ENCODE data around the gene RFX1. TPM values are rescaled to one million over a fixed set of nuclear protein-coding genes. Genes with fewer than 3 reads are reported as not detected.

Gene RFX1
- total and polyA plus RNA-seq, 2 of the 13 experiments (the other 11 are each of a cell fraction or from before 2014, with no cell fraction given) = 1.1 to 1.3 TPM

GRCh38 chr19:13981988-13982501, 24.1 kb downstream of the RFX1 start (continued):
- TF ChIP-seq IRF9 (CRISPR knock-in tag; IDR thresholded peaks at IDR 0.05; ENCODE audit: borderline replicate concordance) = no peak
- no peak for TF ChIP-seq MLX (CRISPR knock-in tag; IDR thresholded peaks at IDR 0.05)
- no peak for TF ChIP-seq ZNF615 (CRISPR knock-in tag; IDR thresholded peaks at IDR 0.05; ENCODE audit: borderline replicate concordance)
- no peak for TF ChIP-seq EED (CRISPR knock-in tag; IDR thresholded peaks at IDR 0.05)
- TF ChIP-seq ZBTB33 (CRISPR knock-in tag; IDR thresholded peaks at IDR 0.05) = no peak
- TF ChIP-seq ZNF101 (CRISPR knock-in tag; IDR thresholded peaks at IDR 0.05; ENCODE audit: borderline replicate concordance, low read depth) = no peak

GRCh38 chr19:13981467-13981866, 24.7 kb downstream of the RFX1 start:
- no peak overlapping the region for H3K27ac ChIP-seq (ENCODE audit: extremely low read length, insufficient read depth, low read length)
- no peak overlapping the region for H3K4me2 ChIP-seq (ENCODE audit: low read depth, low read length)
- no peak for ATAC-seq
- BruUV-seq (replicated peaks) = no TSS peak
- WGBS (ENCODE audit: low lambda C conversion rate) = 100% methylated on average over 7 of the region's 9 CpGs
- no peaks in the 10 kb centered on the region for H3K27me3 ChIP-seq (ENCODE audit: control insufficient read depth in 1 of 2, insufficient read depth in 2 of 2, low read length in 2 of 2)
- no peaks in the 10 kb centered on the region for H3K79me2 ChIP-seq (ENCODE audit: insufficient read depth, low read length)
- intact Hi-C loops (cut with micrococcal nuclease; ENCODE audit: unreplicated experiment) (no loop called here), in situ Hi-C loops (cut with HindIII; ENCODE audit: extremely low pct_ligation_motif_present, low pct_unique_long_range_greater_than_20kb) (no loop called here)
- H3K9me3 ChIP-seq (ENCODE audit: low read length) = no peaks in the 10 kb centered on the region
- H2AFZ ChIP-seq (ENCODE audit: low read length) = no peak overlapping the region
- H4K20me1 ChIP-seq (ENCODE audit: insufficient read depth, low read length) = no peaks in the 10 kb centered on the region
- peaks cover 6 to 13% of the 10 kb centered on the region in 2 experiments; a peak in 2 of 5 replicates for H3K36me3 ChIP-seq (replicated peaks in 1 of 2; ENCODE audit: control insufficient read depth in 1 of 2, insufficient read depth in 2 of 2, low read length in 2 of 2)
- H3K4me1 ChIP-seq (ENCODE audit: insufficient read depth, low read length) = peaks cover 19% of the 10 kb centered on the region
- H3K9ac ChIP-seq (ENCODE audit: insufficient read depth, low read depth, low read length) = no peak overlapping the region
- DNase-seq (ENCODE audit: low spot score) = no peak
- no peak overlapping the region for H3K4me3 ChIP-seq (replicated peaks in 1 of 3; ENCODE audit: insufficient read depth in 1 of 3, low read depth in 2 of 3, low read length in 3 of 3)
- no peak for FAIRE-seq
- ChIA-PET CTCF (ENCODE audit: low intra/inter-chr PET ratio, low total read pairs) (no interaction called here), POLR2A (no interaction called here)
- no peak for TF ChIP-seq ZNF460 (CRISPR knock-in tag; IDR thresholded peaks at IDR 0.05; ENCODE audit: borderline replicate concordance)
- TF ChIP-seq GZF1 (CRISPR knock-in tag; IDR thresholded peaks at IDR 0.05) = no peak
- no peak for TF ChIP-seq TEF (CRISPR knock-in tag; IDR thresholded peaks at IDR 0.05)
- TF ChIP-seq BRCA1 (CRISPR knock-in tag; IDR thresholded peaks at IDR 0.05) = no peak
- no peak for TF ChIP-seq CAMTA2 (CRISPR knock-in tag; IDR thresholded peaks at IDR 0.05; ENCODE audit: borderline replicate concordance)
- TF ChIP-seq ZNF567 (CRISPR knock-in tag; IDR thresholded peaks at IDR 0.05; ENCODE audit: borderline replicate concordance) = no peak
- no peak for TF ChIP-seq ZNF30 (CRISPR knock-in tag; IDR thresholded peaks at IDR 0.05)
- TF ChIP-seq TBX2 (CRISPR knock-in tag; IDR thresholded peaks at IDR 0.05; ENCODE audit: borderline replicate concordance) = no peak
- no peak for TF ChIP-seq REST (IDR thresholded peaks at IDR 0.05; ENCODE audit: borderline replicate concordance in 1 of 2, low read depth in 1 of 2, low read length in 2 of 2)
